Measurements from ENCODE around the gene KRTAP26-1. TPM values are rescaled to one million over a fixed set of nuclear protein-coding genes. Genes with fewer than 3 reads are reported as not detected.

KRTAP26-1 gene
- total RNA-seq, 1 experiment from 2014 or later = not detected

DNA sequence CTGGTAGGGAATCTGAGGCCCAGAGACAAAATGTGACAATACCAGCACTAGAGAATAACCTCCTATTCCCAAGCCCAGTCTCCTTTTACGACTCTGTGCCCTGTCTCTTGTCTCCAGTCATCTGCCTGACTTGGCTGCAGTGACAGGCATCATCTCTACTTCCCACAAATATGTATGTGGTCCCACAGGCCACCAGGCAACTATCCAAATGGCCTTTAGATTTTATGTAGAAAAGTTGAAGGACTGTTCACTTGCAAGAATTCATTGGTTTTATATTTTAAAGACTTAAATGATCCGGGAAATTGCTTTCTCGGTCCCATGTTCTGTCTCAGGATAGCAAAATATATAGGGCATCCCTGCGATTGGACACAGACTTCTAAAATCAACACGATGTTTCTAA lies 49.0 kb downstream of the KRTAP26-1 start:
- no peak for DNase-seq (ENCODE audit: low spot score)

DNA sequence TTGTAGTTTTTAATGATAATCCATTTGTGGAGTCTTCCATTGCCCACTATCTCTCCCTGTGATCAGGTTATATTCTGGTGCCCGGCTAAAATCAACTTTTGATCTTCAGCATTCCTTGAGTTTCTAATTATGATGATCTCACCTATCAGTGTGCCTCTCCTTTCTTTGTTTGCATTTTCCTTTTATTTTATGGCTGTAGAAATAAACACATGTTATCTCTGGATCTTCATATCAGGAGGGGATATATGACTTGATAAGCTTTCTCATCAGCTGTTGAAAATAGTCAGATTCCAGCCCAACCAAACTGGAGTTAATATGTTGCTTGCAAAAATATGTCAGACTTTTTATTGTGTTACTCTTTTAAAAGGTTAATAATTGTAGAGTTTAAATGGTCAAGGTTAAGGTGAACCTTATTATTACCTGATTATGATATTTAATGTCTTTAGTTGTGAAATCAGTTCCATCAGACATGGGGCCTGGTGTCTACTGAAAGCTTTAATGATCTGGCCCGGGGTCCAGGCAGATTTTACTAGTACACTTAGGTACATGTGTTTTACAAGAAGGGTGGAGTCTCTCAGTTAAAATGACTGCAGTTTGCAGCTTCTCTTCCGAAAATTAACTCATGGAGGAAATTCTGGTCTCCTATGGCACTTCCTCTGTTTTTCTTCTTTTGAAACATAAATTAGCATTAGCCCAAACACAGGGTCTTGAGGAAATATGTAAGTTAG lies 50.1 kb downstream of the KRTAP26-1 start:
- DNase-seq (ENCODE audit: low spot score) = no peak

Other genes with a start within 250 kb of the KRTAP26-1 start
- gene CLDN17, start 153.5 kb downstream of the KRTAP26-1 start, total RNA-seq (2014; rRNA removed; shearing (Covaris generic)) = not detected in 2 replicates
- gene CLDN8, start 104.2 kb downstream of the KRTAP26-1 start, total RNA-seq (2014; rRNA removed; shearing (Covaris generic)) = not detected in 2 replicates
- not detected in 2 replicates for gene KRTAP24-1, start 37.4 kb downstream of the KRTAP26-1 start, total RNA-seq (2014; rRNA removed; shearing (Covaris generic))
- not detected in 2 replicates for gene KRTAP25-1, start 30.8 kb downstream of the KRTAP26-1 start, total RNA-seq (2014; rRNA removed; shearing (Covaris generic))
- not detected in 2 replicates for gene KRTAP27-1, start 17.4 kb upstream of the KRTAP26-1 start, total RNA-seq (2014; rRNA removed; shearing (Covaris generic))
- not detected in 2 replicates for gene KRTAP23-1, start 28.3 kb upstream of the KRTAP26-1 start, total RNA-seq (2014; rRNA removed; shearing (Covaris generic))
- gene KRTAP13-2, start 52.0 kb upstream of the KRTAP26-1 start, total RNA-seq (2014; rRNA removed; shearing (Covaris generic)) = not detected in 2 replicates
- not detected in 2 replicates for gene KRTAP13-1, start 75.7 kb upstream of the KRTAP26-1 start, total RNA-seq (2014; rRNA removed; shearing (Covaris generic))
- not detected in 2 replicates for gene KRTAP13-3, start 105.6 kb upstream of the KRTAP26-1 start, total RNA-seq (2014; rRNA removed; shearing (Covaris generic))
- gene KRTAP13-4, start 109.9 kb upstream of the KRTAP26-1 start, total RNA-seq (2014; rRNA removed; shearing (Covaris generic)) = not detected in 2 replicates
- gene KRTAP15-1, start 120.0 kb upstream of the KRTAP26-1 start, total RNA-seq (2014; rRNA removed; shearing (Covaris generic)) = not detected in 2 replicates
- not detected in 2 replicates for gene KRTAP19-1, start 160.1 kb upstream of the KRTAP26-1 start, total RNA-seq (2014; rRNA removed; shearing (Covaris generic))
- not detected in 2 replicates for gene KRTAP19-2, start 167.1 kb upstream of the KRTAP26-1 start, total RNA-seq (2014; rRNA removed; shearing (Covaris generic))
- gene KRTAP19-3, start 171.7 kb upstream of the KRTAP26-1 start, total RNA-seq (2014; rRNA removed; shearing (Covaris generic)) = not detected in 2 replicates
- gene KRTAP19-4, start 176.8 kb upstream of the KRTAP26-1 start, total RNA-seq (2014; rRNA removed; shearing (Covaris generic)) = not detected in 2 replicates
- not detected in 2 replicates for gene KRTAP19-5, start 181.8 kb upstream of the KRTAP26-1 start, total RNA-seq (2014; rRNA removed; shearing (Covaris generic))
- gene KRTAP19-6, start 221.5 kb upstream of the KRTAP26-1 start, total RNA-seq (2014; rRNA removed; shearing (Covaris generic)) = not detected in 2 replicates
- not detected in 2 replicates for gene KRTAP19-7, start 241.0 kb upstream of the KRTAP26-1 start, total RNA-seq (2014; rRNA removed; shearing (Covaris generic))

Data from H4 (cell line).